K562 (cell line): ENCODE measurements around the gene ERICH2. TPM values are rescaled to one million over a fixed set of nuclear protein-coding genes. Genes with fewer than 3 reads are reported as not detected.

Source experiments
- BCL6 ChIP-seq: fragments of 250-450 bp; sonication (Bioruptor Pico); IDR thresholded peaks from 2 replicates; pipeline ENCODE4 v1.4.0; 2020
- ELF1 ChIP-seq: fragments of 200-800 bp; sonication (Bioruptor generic); IDR thresholded peaks from 2 replicates; pipeline ENCODE4 v1.6.1; 2016; ENCODE audit warnings: missing genetic modification characterization, missing compliant biosample characterization
- GTF2A2 ChIP-seq: IDR thresholded peaks from 2 replicates; pipeline ENCODE4 v1.6.1; 2016; ENCODE audit warnings: mild to moderate bottlenecking, missing genetic modification characterization, missing compliant biosample characterization
- GTF2F1 ChIP-seq: IDR thresholded peaks from 2 replicates; pipeline ENCODE4 v1.6.1; 2011; ENCODE audit warnings: low read depth, low read length, improper control_type of control experiment
- JUN ChIP-seq, 2 experiments: sonication (generic) in 1 of 2; formaldehyde crosslinking in 1 of 2; IDR thresholded peaks; 2 replicates each; pipeline versions ENCODE4 v1.6.1 to v1.8.0; 2012 to 2022; ENCODE audit warnings: borderline replicate concordance in 2 of 2, mild to moderate bottlenecking in 2 of 2, improper control_type of control experiment in 1 of 2, low read depth in 1 of 2, low read length in 1 of 2, missing genetic modification reagents in 1 of 2
- MAFK ChIP-seq: IDR thresholded peaks from 2 replicates; pipeline ENCODE4 v1.6.1; 2011; ENCODE audit warnings: low read length, improper control_type of control experiment
- NBN ChIP-seq: fragments of 450-650 bp; IDR thresholded peaks from 2 replicates; pipeline ENCODE4 v1.6.1; 2016; ENCODE audit warnings: low read depth, mild to moderate bottlenecking
- PHF20 ChIP-seq: fragments of 450-650 bp; IDR thresholded peaks from 2 replicates; pipeline ENCODE4 v1.6.1; 2018; ENCODE audit not compliant: partially characterized antibody
- RBM17 ChIP-seq: fragments of 200-400 bp; formaldehyde crosslinking; IDR thresholded peaks from 2 replicates; pipeline ENCODE4 v1.6.1; 2017; ENCODE audit warnings: low read depth, mild to moderate bottlenecking, low read length, borderline replicate concordance
- SP1 ChIP-seq: sonication (generic); formaldehyde crosslinking; IDR thresholded peaks from 2 replicates; pipeline ENCODE4 v1.8.1; 2022; ENCODE audit warnings: mild to moderate bottlenecking, missing genetic modification reagents
- SPI1 ChIP-seq: IDR thresholded peaks from 2 replicates; pipeline ENCODE4 v1.6.1; 2011; ENCODE audit warnings: low read depth, low read length, control low read depth, borderline replicate concordance
- YBX1 ChIP-seq: fragments of 450-650 bp; IDR thresholded peaks from 2 replicates; pipeline ENCODE4 v1.7.1; 2016; ENCODE audit warnings: mild to moderate bottlenecking
- ZNF57 ChIP-seq: fragments of 450-650 bp; formaldehyde crosslinking; IDR thresholded peaks from 2 replicates; pipeline ENCODE4 v1.4.0; 2020; ENCODE audit warnings: mild to moderate bottlenecking, moderate library complexity
- ZNF668 ChIP-seq: fragments of 250-450 bp; sonication (Bioruptor Pico); IDR thresholded peaks from 2 replicates; pipeline ENCODE4 v1.8.0; 2022; ENCODE audit warnings: mild to moderate bottlenecking, inconsistent platforms
- ZNF764 ChIP-seq: fragments of 250-450 bp; sonication (Bioruptor Pico); IDR thresholded peaks from 2 replicates; pipeline ENCODE4 v1.4.0; 2020; ENCODE audit warnings: low read depth, mild to moderate bottlenecking, moderate library complexity
- polyA plus RNA-seq, 8 experiments: library from polyadenylated mRNA; depleted of rRNA in 4 of 8; stranded (reverse) in 5 of 8; unstranded in 3 of 8; fragments of >200 nt; fragmentation: Nextera tagmentation in 2 of 8; fragmentation: Illumina TruSeq in 1 of 8; extraction: Ambion mirVana in 2 of 8; extraction: Trizol in 1 of 8; gene quantifications; 2 replicates each; pipeline versions ENCODE4 v1.2.1 to v1.2.3, GENCODE V29; 2011 to 2014; ENCODE audit warnings: inconsistent platforms in 1 of 8, missing spikeins in 1 of 8
- total RNA-seq, 7 experiments: library from RNA; depleted of rRNA in 6 of 7; stranded (reverse); fragments of >200 nt in 6 of 7; fragmentation: Illumina TruSeq in 2 of 7; extraction: Trizol in 2 of 7; gene quantifications; 2 replicates each; pipeline versions ENCODE4 v1.2.1 to v1.2.3, GENCODE V29; 2011 to 2021; ENCODE audit warnings: low replicate concordance in 1 of 7
- TF ChIP-seq, protein P1 (sequence below): fragments of 450-650 bp; formaldehyde crosslinking; IDR thresholded peaks from 2 replicates; pipeline ENCODE4 v1.4.0; 2020; ENCODE audit warnings: mild to moderate bottlenecking, mixed read lengths
- TF ChIP-seq, protein P2 (sequence below), 2 experiments: fragments of 450-650 bp in 1 of 2; sonication (generic) in 1 of 2; formaldehyde crosslinking in 1 of 2; IDR thresholded peaks in 1 of 2; conservative IDR thresholded peaks in 1 of 2; 2 replicates each; pipeline versions ENCODE4 v1.6.1 to v1.8.1; 2016 to 2023; ENCODE audit warnings: mild to moderate bottlenecking in 2 of 2, moderate library complexity in 2 of 2, inconsistent platforms in 1 of 2, missing genetic modification reagents in 1 of 2
- TF ChIP-seq, protein P3 (sequence below): fragments of 450-650 bp; IDR thresholded peaks from one replicate; pipeline ENCODE4 v1.6.1; 2018; ENCODE audit warnings: mild to moderate bottlenecking, moderate library complexity; ENCODE audit not compliant: partially characterized antibody
- TF ChIP-seq, protein P4 (sequence below): IDR thresholded peaks from 2 replicates; pipeline ENCODE4 v1.6.1; 2014; ENCODE audit warnings: antibody characterized with exemption
- TF ChIP-seq, protein P5 (sequence below): fragments of 250-450 bp; sonication (Bioruptor Pico); IDR thresholded peaks from 2 replicates; pipeline ENCODE4 v1.5.0; 2020; ENCODE audit warnings: mild to moderate bottlenecking

Gene ERICH2
- total and polyA plus RNA-seq, 9 of the 15 experiments (the other 6 are each of a cell fraction or from before 2014, with no cell fraction given): 0.85 to 2.4 (median 1.6) TPM

DNA sequence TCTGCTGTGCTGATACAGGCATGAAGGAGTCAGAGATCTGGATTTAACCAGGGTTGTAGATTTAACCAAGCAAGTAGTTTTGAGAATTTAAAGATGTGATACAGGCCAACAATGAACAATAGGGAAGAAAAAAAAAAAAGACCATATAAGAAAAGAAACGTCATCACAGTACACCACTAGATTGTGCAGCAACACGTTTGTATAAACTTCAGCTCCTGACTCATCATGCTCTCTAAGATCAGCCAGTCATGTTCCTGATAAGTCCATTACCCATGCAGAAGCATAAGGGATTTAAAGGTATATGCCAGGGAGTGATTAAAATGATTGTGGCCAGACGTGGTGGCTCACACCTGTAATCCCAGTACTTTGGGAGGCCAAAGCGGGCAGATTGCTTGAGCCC, 22.3 kb upstream of the ERICH2 start (continued):
- no peak for TF ChIP-seq ZNF764 (CRISPR knock-in tag)
- TF ChIP-seq SP1 (CRISPR knock-in tag): no peak
- 0 out of 2 replicates have a peak, but pooled peaks have one; percentile 37 for TF ChIP-seq NBN
- TF ChIP-seq, protein P1, sequence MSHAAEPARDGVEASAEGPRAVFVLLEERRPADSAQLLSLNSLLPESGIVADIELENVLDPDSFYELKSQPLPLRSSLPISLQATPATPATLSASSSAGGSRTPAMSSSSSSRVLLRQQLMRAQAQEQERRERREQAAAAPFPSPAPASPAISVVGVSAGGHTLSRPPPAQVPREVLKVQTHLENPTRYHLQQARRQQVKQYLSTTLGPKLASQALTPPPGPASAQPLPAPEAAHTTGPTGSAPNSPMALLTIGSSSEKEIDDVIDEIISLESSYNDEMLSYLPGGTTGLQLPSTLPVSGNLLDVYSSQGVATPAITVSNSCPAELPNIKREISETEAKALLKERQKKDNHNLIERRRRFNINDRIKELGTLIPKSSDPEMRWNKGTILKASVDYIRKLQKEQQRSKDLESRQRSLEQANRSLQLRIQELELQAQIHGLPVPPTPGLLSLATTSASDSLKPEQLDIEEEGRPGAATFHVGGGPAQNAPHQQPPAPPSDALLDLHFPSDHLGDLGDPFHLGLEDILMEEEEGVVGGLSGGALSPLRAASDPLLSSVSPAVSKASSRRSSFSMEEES (CRISPR knock-in tag): no peak
- no peak for TF ChIP-seq ZNF668
- TF ChIP-seq SPI1: no peak
- no peak for TF ChIP-seq RBM17
- peak; percentile 80; the same call in 1 of the 2 replicates for TF ChIP-seq JUN (IDR thresholded peaks at IDR 0.05; ENCODE audit: borderline replicate concordance, low read depth, low read length)
- TF ChIP-seq JUN (CRISPR knock-in tag; IDR thresholded peaks at IDR 0.05; ENCODE audit: borderline replicate concordance): no peak
- TF ChIP-seq, protein P2, sequence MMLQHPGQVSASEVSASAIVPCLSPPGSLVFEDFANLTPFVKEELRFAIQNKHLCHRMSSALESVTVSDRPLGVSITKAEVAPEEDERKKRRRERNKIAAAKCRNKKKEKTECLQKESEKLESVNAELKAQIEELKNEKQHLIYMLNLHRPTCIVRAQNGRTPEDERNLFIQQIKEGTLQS (IDR thresholded peaks at IDR 0.05): peak; percentile 85
- TF ChIP-seq, protein P2 (CRISPR knock-in tag; conservative IDR thresholded peaks at IDR 0.05): no peak
- TF ChIP-seq, protein P3, sequence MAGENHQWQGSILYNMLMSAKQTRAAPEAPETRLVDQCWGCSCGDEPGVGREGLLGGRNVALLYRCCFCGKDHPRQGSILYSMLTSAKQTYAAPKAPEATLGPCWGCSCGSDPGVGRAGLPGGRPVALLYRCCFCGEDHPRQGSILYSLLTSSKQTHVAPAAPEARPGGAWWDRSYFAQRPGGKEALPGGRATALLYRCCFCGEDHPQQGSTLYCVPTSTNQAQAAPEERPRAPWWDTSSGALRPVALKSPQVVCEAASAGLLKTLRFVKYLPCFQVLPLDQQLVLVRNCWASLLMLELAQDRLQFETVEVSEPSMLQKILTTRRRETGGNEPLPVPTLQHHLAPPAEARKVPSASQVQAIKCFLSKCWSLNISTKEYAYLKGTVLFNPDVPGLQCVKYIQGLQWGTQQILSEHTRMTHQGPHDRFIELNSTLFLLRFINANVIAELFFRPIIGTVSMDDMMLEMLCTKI: no peak
- no peak for TF ChIP-seq PHF20
- no peak for TF ChIP-seq ELF1 (tag)
- no peak for TF ChIP-seq ZNF57 (CRISPR knock-in tag)
- no peak for TF ChIP-seq GTF2A2
- TF ChIP-seq BCL6 (CRISPR knock-in tag): no peak
- TF ChIP-seq, protein P4, sequence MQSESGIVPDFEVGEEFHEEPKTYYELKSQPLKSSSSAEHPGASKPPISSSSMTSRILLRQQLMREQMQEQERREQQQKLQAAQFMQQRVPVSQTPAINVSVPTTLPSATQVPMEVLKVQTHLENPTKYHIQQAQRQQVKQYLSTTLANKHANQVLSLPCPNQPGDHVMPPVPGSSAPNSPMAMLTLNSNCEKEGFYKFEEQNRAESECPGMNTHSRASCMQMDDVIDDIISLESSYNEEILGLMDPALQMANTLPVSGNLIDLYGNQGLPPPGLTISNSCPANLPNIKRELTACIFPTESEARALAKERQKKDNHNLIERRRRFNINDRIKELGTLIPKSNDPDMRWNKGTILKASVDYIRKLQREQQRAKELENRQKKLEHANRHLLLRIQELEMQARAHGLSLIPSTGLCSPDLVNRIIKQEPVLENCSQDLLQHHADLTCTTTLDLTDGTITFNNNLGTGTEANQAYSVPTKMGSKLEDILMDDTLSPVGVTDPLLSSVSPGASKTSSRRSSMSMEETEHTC: no peak
- TF ChIP-seq, protein P5, sequence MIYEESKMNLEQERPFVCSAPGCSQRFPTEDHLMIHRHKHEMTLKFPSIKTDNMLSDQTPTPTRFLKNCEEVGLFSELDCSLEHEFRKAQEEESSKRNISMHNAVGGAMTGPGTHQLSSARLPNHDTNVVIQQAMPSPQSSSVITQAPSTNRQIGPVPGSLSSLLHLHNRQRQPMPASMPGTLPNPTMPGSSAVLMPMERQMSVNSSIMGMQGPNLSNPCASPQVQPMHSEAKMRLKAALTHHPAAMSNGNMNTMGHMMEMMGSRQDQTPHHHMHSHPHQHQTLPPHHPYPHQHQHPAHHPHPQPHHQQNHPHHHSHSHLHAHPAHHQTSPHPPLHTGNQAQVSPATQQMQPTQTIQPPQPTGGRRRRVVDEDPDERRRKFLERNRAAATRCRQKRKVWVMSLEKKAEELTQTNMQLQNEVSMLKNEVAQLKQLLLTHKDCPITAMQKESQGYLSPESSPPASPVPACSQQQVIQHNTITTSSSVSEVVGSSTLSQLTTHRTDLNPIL: no peak
- peak; percentile 71 for TF ChIP-seq MAFK
- TF ChIP-seq YBX1: no peak
- TF ChIP-seq GTF2F1: no peak
